WTC11 (cell line): ENCODE measurements around the gene HBEGF. TPM values are rescaled to one million over a fixed set of nuclear protein-coding genes. Genes with fewer than 3 reads are reported as not detected.

Experiments used
- ATAC-seq: fragments of 200-7000 bp; cut with Tn5 transposase; 2 replicates; pipeline ENCODE4 v1.10.0; 2021; ENCODE audit warnings: mild to moderate bottlenecking, moderate library complexity
- CTCF ChIA-PET: fragments of 300-600 bp; sonication (Branson Sonifier 250); formaldehyde crosslinking; loops from one replicate; lab custom pipeline; 2021; ENCODE audit warnings: antibody characterized with exemption; lab: Charles Lee
- POLR2A ChIA-PET: fragments of 350-600 bp; sonication (Branson Sonifier 250); formaldehyde crosslinking; loops from one replicate; lab custom pipeline; 2021; ENCODE audit warnings: antibody characterized with exemption; lab: Charles Lee
- DNase-seq: peaks from one replicate; pipeline ENCODE4 v3.0.0; 2021; ENCODE audit warnings: low spot score
- H3K27ac Mint-ChIP-seq: 2 replicates; pipeline ENCODE4 v1.8.0; 2021; ENCODE audit warnings: mixed read lengths
- H3K27me3 Mint-ChIP-seq: 2 replicates; pipeline ENCODE4 v1.8.0; 2021; ENCODE audit warnings: low read depth, mild to moderate bottlenecking, moderate library complexity, mixed read lengths
- H3K36me3 Mint-ChIP-seq: 2 replicates; pipeline ENCODE4 v1.8.0; 2021; ENCODE audit warnings: mixed read lengths
- H3K4me1 Mint-ChIP-seq: 2 replicates; pipeline ENCODE4 v1.8.0; 2022; ENCODE audit warnings: mixed read lengths
- H3K4me3 Mint-ChIP-seq: 2 replicates; pipeline ENCODE4 v1.8.0; 2021; ENCODE audit warnings: mild to moderate bottlenecking, moderate library complexity, mixed read lengths
- H3K9me3 Mint-ChIP-seq: 2 replicates; pipeline ENCODE4 v1.8.0; 2021; ENCODE audit warnings: mixed read lengths
- AFF4 ChIP-seq: sonication (generic); formaldehyde crosslinking; IDR thresholded peaks from 2 replicates; pipeline ENCODE4 v1.8.1; 2023; ENCODE audit warnings: mild to moderate bottlenecking, missing genetic modification reagents, borderline replicate concordance
- E2F4 ChIP-seq: sonication (generic); formaldehyde crosslinking; IDR thresholded peaks from 2 replicates; pipeline ENCODE4 v1.8.1; 2022; ENCODE audit warnings: low read depth, mild to moderate bottlenecking, moderate library complexity, missing genetic modification reagents, borderline replicate concordance
- E2F5 ChIP-seq: sonication (generic); formaldehyde crosslinking; IDR thresholded peaks from 2 replicates; pipeline ENCODE4 v1.8.1; 2022; ENCODE audit warnings: mild to moderate bottlenecking, moderate library complexity, missing genetic modification reagents
- FOXP1 ChIP-seq: sonication (generic); formaldehyde crosslinking; IDR thresholded peaks from 2 replicates; pipeline ENCODE4 v1.8.0; 2022; ENCODE audit warnings: missing genetic modification reagents, mild to moderate bottlenecking, moderate library complexity, borderline replicate concordance
- KAT7 ChIP-seq: sonication (generic); formaldehyde crosslinking; IDR thresholded peaks from 2 replicates; pipeline ENCODE4 v1.8.1; 2023; ENCODE audit warnings: missing genetic modification reagents, mild to moderate bottlenecking, borderline replicate concordance
- ZMAT4 ChIP-seq: fragments of 250-450 bp; sonication (Bioruptor Pico); IDR thresholded peaks from 2 replicates; pipeline ENCODE4 v1.9.0; 2021; ENCODE audit warnings: mild to moderate bottlenecking
- ZNF138 ChIP-seq: sonication (generic); formaldehyde crosslinking; conservative IDR thresholded peaks from 2 replicates; pipeline ENCODE4 v1.8.1; 2022; ENCODE audit warnings: mild to moderate bottlenecking, moderate library complexity, missing genetic modification reagents
- ZNF232 ChIP-seq: sonication (generic); formaldehyde crosslinking; IDR thresholded peaks from 2 replicates; pipeline ENCODE4 v1.8.0; 2022; ENCODE audit warnings: mild to moderate bottlenecking, missing genetic modification reagents
- ZNF425 ChIP-seq: fragments of 250-450 bp; sonication (Bioruptor Pico); conservative IDR thresholded peaks from 2 replicates; pipeline ENCODE4 v1.9.0; 2021; ENCODE audit warnings: mild to moderate bottlenecking
- total RNA-seq: library from RNA; stranded (reverse); gene quantifications from 3 replicates; pipeline ENCODE4 v1.2.3, GENCODE V29; 2021
- TF ChIP-seq, protein P1 (sequence below): sonication (generic); formaldehyde crosslinking; IDR thresholded peaks from 2 replicates; pipeline ENCODE4 v1.8.0; 2022; ENCODE audit warnings: mild to moderate bottlenecking, missing genetic modification reagents
- TF ChIP-seq, protein P2 (sequence below): fragments of 250-450 bp; sonication (Bioruptor Pico); IDR thresholded peaks from 2 replicates; pipeline ENCODE4 v1.9.0; 2021; ENCODE audit warnings: mild to moderate bottlenecking, borderline replicate concordance
- TF ChIP-seq, protein P3 (sequence below): sonication (generic); formaldehyde crosslinking; IDR thresholded peaks from 2 replicates; pipeline ENCODE4 v1.8.0; 2023; ENCODE audit warnings: missing genetic modification reagents, mild to moderate bottlenecking, borderline replicate concordance

HBEGF gene
- total RNA-seq, 1 experiment from 2014 or later, result 4.0 TPM

GRCh38 chr5:140361901-140362300, 15.5 kb upstream of the HBEGF start (continued):
- TF ChIP-seq, protein P1, sequence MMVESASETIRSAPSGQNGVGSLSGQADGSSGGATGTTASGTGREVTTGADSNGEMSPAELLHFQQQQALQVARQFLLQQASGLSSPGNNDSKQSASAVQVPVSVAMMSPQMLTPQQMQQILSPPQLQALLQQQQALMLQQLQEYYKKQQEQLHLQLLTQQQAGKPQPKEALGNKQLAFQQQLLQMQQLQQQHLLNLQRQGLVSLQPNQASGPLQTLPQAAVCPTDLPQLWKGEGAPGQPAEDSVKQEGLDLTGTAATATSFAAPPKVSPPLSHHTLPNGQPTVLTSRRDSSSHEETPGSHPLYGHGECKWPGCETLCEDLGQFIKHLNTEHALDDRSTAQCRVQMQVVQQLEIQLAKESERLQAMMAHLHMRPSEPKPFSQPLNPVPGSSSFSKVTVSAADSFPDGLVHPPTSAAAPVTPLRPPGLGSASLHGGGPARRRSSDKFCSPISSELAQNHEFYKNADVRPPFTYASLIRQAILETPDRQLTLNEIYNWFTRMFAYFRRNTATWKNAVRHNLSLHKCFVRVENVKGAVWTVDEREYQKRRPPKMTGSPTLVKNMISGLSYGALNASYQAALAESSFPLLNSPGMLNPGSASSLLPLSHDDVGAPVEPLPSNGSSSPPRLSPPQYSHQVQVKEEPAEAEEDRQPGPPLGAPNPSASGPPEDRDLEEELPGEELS (CRISPR knock-in tag), result no peak
- TF ChIP-seq FOXP1 (CRISPR knock-in tag) (no peak), ZMAT4 (CRISPR knock-in tag) (no peak), ZNF425 (CRISPR knock-in tag) (no peak), ZNF138 (CRISPR knock-in tag) (no peak), AFF4 (CRISPR knock-in tag) (no peak), ZNF232 (no peak)
- TF ChIP-seq, protein P2, sequence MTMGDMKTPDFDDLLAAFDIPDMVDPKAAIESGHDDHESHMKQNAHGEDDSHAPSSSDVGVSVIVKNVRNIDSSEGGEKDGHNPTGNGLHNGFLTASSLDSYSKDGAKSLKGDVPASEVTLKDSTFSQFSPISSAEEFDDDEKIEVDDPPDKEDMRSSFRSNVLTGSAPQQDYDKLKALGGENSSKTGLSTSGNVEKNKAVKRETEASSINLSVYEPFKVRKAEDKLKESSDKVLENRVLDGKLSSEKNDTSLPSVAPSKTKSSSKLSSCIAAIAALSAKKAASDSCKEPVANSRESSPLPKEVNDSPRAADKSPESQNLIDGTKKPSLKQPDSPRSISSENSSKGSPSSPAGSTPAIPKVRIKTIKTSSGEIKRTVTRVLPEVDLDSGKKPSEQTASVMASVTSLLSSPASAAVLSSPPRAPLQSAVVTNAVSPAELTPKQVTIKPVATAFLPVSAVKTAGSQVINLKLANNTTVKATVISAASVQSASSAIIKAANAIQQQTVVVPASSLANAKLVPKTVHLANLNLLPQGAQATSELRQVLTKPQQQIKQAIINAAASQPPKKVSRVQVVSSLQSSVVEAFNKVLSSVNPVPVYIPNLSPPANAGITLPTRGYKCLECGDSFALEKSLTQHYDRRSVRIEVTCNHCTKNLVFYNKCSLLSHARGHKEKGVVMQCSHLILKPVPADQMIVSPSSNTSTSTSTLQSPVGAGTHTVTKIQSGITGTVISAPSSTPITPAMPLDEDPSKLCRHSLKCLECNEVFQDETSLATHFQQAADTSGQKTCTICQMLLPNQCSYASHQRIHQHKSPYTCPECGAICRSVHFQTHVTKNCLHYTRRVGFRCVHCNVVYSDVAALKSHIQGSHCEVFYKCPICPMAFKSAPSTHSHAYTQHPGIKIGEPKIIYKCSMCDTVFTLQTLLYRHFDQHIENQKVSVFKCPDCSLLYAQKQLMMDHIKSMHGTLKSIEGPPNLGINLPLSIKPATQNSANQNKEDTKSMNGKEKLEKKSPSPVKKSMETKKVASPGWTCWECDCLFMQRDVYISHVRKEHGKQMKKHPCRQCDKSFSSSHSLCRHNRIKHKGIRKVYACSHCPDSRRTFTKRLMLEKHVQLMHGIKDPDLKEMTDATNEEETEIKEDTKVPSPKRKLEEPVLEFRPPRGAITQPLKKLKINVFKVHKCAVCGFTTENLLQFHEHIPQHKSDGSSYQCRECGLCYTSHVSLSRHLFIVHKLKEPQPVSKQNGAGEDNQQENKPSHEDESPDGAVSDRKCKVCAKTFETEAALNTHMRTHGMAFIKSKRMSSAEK (CRISPR knock-in tag), result no peak

DNA sequence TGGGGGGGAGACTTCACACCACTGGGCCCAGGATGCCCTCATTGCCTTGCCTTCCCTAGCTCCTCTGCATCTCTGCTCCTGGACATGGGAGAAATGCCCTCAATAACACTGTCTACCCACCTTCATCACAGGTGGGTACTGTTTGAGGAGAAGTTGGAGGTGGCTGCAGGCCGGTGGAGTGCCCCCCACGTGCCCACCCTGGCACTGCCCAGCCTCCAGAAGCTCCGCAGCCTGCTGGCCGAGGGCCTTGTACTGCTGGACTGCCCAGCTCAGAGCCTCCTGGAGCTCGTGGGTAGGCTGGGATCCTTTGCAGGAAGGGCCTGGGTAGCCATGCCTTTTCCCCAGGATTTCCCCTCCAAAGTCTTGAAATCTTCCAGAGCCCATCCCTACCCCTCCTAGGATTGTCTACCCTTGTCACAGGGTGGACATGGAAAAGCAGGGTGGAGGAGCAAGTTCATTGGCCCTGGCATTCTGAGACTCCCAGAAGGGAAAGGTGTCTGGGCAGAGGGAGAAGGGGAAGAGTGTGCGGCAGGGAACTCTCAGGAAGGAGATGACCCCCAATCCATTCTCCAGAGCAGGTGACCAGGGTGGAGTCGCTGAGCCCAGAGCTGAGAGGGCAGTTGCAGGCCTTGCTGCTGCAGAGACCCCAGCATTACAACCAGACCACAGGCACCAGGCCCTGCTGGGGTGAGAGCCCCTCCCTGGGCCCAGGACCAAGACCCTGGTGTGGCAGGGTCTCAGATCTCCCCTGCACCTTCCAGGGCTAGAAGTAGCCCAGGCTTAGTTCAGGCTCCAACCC, 14.5 kb upstream of the HBEGF start:
- Mint-ChIP-seq H3K9me3 (no peaks in the 10 kb centered on the region), H3K4me1 (peaks cover 10% of the 10 kb centered on the region), H3K4me3 (no peak overlapping the region), H3K27me3 (peaks cover 12% of the 10 kb centered on the region), H3K27ac (no peak overlapping the region), H3K36me3 (no peaks in the 10 kb centered on the region)
- POLR2A ChIA-PET, result interaction anchor here (0.5 kb wide), 1 partner anchor 42 kb away, joined by 3 read pairs; no protein-coding TSS in a partner anchor
- DNase-seq (no peak), ATAC-seq (no peak)
- CTCF ChIA-PET, result interaction anchor here (0.6 to 4.5 kb wide), 6 partner anchors 12 to 118 kb away, joined by 3 to 247 read pairs (median 5); partner anchors contain the start of gene HBEGF
- TF ChIP-seq ZMAT4 (CRISPR knock-in tag), result no peak
- TF ChIP-seq E2F5 (CRISPR knock-in tag), result no peak
- TF ChIP-seq KAT7 (CRISPR knock-in tag), result no peak
- no peak for TF ChIP-seq E2F4 (CRISPR knock-in tag)
- TF ChIP-seq, protein P3, sequence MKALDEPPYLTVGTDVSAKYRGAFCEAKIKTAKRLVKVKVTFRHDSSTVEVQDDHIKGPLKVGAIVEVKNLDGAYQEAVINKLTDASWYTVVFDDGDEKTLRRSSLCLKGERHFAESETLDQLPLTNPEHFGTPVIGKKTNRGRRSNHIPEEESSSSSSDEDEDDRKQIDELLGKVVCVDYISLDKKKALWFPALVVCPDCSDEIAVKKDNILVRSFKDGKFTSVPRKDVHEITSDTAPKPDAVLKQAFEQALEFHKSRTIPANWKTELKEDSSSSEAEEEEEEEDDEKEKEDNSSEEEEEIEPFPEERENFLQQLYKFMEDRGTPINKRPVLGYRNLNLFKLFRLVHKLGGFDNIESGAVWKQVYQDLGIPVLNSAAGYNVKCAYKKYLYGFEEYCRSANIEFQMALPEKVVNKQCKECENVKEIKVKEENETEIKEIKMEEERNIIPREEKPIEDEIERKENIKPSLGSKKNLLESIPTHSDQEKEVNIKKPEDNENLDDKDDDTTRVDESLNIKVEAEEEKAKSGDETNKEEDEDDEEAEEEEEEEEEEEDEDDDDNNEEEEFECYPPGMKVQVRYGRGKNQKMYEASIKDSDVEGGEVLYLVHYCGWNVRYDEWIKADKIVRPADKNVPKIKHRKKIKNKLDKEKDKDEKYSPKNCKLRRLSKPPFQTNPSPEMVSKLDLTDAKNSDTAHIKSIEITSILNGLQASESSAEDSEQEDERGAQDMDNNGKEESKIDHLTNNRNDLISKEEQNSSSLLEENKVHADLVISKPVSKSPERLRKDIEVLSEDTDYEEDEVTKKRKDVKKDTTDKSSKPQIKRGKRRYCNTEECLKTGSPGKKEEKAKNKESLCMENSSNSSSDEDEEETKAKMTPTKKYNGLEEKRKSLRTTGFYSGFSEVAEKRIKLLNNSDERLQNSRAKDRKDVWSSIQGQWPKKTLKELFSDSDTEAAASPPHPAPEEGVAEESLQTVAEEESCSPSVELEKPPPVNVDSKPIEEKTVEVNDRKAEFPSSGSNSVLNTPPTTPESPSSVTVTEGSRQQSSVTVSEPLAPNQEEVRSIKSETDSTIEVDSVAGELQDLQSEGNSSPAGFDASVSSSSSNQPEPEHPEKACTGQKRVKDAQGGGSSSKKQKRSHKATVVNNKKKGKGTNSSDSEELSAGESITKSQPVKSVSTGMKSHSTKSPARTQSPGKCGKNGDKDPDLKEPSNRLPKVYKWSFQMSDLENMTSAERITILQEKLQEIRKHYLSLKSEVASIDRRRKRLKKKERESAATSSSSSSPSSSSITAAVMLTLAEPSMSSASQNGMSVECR, result no peak
